Anterior cingulate cortex (tissue), 58 donors: Measurements from ENCODE around the gene C1QTNF7.

Experiments used
- DNase-seq, 58 donors: peaks; one replicate each; lab custom pipeline; 2025; lab: John Stamatoyannopoulos, UW

The C1QTNF7 gene

DNA sequence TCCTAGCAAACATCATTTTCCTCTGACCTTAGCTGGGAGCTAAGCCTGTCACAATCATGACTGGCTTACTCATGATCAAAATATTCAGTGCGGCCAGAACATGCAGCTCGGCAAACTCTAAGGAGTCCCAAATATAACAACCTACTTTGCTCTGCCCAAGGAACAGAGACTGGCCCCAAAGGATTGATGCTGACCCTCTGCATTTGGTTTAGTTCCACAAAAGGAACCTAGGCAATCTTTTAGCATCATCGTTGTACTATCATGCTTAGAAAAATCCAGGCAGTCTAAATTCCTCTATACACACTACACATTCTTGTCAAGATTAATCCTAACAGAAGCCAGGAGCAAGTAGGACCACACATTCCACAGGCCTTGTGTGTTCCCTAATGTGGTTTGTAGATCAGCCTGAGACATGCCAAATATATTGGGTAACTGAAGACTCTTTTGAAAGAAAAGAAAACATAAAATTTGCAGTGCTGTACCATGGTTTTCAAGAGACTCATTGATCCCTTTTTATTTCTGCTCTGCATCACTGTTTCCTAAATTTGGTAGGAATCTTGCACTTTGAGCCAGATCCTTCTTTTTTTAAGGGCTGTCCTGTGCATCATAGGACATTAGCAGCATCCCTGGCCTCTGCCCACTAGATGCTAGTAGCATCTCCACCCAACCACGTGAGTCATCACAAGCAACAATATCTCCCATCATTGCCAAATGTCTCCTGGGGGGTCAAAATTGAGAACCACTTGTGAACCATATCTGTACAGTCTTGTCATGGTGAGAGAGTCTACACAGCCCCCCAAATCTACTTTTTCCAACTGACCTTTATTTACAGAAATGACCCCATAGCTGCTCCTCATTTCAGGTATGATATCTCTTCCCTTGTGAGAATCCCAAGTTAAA, 24.3 kb downstream of the C1QTNF7 start:
- DNase-seq: no peak

GRCh38 chr4:15455290-15455689, 27.5 kb downstream of the C1QTNF7 start:
- no peak for DNase-seq

- peak in 3 of 58 donors; percentile 13 to 69 (median 44) for DNase-seq
These were observed 29.8 kb downstream of the C1QTNF7 start for GRCh38 chr4:15457406-15458201.

GRCh38 chr4:15458616-15459015, 30.8 kb downstream of the C1QTNF7 start:
- DNase-seq: no peak

- DNase-seq: no peak
These were observed 31.9 kb downstream of the C1QTNF7 start for GRCh38 chr4:15459706-15460105.

- no peak for DNase-seq
These were observed 38.8 kb downstream of the C1QTNF7 start for GRCh38 chr4:15466596-15466995.

- peak in 19 of 58 donors; percentile 4 to 57 (median 20) for DNase-seq
These were observed 41.7 kb downstream of the C1QTNF7 start, which contains the start of gene CC2D2A for GRCh38 chr4:15469402-15470127. CC2D2A (plus strand) TSS chr4:15469882; CDS start chr4:15475933, 6,051 bp downstream.

DNA sequence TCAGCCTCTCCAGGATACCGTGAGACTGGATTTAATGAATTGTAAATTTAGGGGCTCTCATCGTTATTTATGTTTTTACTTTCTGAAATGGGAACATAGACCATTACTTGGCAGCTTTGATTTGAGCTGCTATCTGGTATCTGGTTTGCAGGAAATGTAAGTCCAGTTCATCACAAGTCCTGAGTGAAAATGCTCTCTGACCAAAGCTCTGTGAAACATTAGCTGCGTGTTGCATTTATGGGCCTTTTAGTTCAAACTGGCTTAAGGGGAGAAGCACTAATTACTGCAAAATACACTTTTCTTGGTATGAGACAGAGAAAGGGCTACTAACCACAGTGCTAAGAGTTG, 42.3 kb downstream of the C1QTNF7 start:
- DNase-seq: no peak

- DNase-seq: no peak
These were observed 48.6 kb downstream of the C1QTNF7 start for GRCh38 chr4:15476396-15476795.

DNA sequence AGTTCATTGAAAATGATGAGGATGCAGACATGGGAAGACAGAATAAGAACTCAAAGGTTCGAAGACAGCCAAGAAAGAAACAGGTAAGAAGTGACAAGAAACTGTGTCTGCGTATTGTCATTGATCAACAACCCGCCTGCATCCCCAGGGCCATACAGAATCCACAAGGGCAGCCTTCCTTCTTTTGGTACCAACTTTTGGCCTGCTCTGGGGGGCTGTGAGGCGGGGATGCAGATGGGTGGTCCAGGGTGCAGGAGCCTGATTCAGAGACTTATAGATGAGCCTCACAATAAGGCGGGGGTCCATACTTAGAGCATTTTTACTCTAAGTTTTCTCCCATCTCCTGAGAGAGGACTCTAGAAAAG, 50.9 kb downstream of the C1QTNF7 start:
- peak in 2 of 58 donors; percentile 16 to 54 for DNase-seq

DNA sequence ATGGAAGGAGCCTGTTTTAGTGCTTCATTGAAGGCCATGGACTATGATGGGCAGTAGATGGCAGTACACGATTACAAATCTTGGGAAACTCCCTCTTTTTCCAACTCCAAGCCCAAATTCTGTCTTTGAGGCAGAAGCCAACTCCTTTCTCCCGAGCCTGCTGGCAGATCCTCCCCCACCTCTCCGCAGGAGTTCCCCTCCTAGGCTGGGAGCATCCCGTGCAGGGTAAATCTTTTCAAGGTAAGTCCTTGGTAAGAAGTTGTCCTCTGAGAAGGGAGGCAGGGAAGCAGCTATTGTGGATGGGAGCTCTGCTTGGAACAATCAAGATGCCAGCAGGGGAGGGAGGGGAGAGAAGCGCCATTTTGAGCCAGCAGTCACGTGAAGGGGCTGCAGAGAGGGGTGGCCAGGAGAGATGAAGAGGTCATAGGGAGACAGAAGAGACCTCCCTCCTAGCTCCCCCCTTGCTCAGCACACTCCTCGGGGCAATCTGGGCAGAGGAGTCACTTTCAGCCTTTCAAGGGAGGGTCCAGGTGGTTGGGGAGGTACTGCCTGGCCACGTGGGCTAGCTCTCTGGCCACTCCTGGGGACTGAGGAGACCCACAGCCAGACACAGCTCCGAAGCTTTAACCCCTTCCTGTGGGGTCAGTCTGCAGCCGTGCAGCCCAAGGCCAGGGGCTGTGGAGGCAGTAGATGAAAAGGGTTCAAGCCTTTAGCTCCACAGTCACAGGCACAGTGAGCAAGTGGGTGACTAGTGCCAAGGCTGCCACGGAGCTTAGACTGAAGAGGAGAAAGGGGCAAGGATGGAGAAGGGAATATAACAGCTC, 51.5 kb downstream of the C1QTNF7 start:
- peak; percentile 28 to 93 (median 68) for DNase-seq

- no peak for DNase-seq
These were observed 52.0 kb downstream of the C1QTNF7 start for GRCh38 chr4:15479913-15480185.

- DNase-seq: no peak
These were observed 54.3 kb downstream of the C1QTNF7 start for GRCh38 chr4:15481961-15482745.

GRCh38 chr4:15482842-15483241, 55.0 kb downstream of the C1QTNF7 start:
- no peak for DNase-seq

DNA sequence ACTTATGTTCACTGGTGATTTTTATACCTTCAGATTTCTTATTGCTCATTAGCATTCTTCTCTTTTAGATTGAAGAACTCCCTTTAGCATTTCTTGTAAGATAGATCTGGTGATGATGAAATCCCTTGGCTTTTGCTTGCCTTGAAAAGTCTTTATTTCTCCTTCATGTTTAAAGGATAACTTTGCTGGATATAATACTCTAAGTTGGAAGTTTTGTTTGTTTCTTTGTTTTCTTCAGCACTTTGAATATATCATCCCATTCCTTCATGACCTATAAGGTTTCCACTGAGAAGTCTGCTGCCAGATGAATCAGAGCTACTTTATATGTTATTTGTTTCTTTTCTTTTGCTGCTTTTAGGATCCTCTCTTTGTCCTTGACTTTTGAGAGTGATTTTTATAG, 60.3 kb downstream of the C1QTNF7 start:
- DNase-seq: no peak

DNA sequence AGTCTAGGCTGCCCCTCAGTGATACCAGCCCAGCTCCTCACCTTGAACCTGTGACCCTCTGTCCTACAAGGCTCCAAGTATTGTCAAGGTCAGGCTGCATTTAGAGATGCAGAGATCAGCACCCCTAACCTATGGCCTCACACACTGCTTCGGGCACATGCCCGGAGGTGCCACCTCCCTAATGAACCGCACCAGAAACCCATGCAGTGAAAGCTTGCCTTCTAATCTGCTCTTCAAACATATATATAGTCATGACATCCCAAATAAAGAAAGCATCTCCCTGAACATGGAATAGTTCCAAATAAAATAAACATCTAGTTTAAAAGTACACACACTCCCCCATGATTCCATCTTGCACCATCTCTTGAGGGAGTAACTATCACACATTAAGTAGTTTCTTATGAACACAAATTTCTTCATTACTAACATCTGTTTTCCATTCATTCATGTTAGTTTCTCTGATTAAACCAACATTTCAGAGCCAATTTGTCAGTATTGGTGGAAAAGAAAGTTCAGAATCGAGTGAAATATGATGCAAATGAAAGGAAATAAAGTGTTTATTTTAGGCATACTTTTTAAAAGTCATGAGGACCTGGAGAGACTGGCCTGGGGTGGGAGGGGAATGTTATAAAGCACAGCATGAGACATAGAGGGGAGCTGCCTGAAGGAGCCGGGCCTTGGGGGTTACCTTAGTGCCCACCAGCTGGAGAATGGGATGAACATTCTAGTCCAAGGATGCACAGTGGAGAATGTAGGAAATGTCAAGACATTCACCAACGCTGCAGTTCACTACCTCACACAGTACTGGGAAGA, 61.0 kb downstream of the C1QTNF7 start:
- no peak for DNase-seq

- no peak for DNase-seq
These were observed 61.7 kb downstream of the C1QTNF7 start for GRCh38 chr4:15489551-15489950.

DNA sequence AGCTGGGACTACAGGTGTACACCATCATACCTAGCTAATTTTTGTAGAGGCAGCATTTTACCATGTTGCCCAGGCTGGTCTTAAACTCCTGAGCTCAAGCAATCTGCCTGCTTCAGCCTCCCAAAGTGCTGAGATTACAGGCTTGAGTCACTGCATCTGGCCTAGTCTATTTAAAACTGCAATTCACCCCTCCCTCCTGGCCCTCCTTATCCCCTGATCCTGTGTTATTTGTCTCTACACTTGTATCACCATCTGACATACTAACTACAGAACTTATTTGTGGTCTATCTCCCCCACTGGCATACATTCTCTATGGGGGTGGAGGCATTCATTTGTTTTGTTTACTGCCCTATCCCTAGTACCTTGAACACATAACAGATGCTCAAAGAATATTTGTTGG, 65.6 kb downstream of the C1QTNF7 start:
- DNase-seq: no peak

GRCh38 chr4:15495621-15496020, 67.8 kb downstream of the C1QTNF7 start:
- no peak for DNase-seq
